ENCODE results near the gene LENG8. TPM values are rescaled to one million over a fixed set of nuclear protein-coding genes. Genes with fewer than 3 reads are reported as not detected.

Gene LENG8
- 73.9 to 144 TPM (median 124 TPM) in 5 replicates for total RNA-seq (2022; extraction: Qiagen RNA extraction)

DNA sequence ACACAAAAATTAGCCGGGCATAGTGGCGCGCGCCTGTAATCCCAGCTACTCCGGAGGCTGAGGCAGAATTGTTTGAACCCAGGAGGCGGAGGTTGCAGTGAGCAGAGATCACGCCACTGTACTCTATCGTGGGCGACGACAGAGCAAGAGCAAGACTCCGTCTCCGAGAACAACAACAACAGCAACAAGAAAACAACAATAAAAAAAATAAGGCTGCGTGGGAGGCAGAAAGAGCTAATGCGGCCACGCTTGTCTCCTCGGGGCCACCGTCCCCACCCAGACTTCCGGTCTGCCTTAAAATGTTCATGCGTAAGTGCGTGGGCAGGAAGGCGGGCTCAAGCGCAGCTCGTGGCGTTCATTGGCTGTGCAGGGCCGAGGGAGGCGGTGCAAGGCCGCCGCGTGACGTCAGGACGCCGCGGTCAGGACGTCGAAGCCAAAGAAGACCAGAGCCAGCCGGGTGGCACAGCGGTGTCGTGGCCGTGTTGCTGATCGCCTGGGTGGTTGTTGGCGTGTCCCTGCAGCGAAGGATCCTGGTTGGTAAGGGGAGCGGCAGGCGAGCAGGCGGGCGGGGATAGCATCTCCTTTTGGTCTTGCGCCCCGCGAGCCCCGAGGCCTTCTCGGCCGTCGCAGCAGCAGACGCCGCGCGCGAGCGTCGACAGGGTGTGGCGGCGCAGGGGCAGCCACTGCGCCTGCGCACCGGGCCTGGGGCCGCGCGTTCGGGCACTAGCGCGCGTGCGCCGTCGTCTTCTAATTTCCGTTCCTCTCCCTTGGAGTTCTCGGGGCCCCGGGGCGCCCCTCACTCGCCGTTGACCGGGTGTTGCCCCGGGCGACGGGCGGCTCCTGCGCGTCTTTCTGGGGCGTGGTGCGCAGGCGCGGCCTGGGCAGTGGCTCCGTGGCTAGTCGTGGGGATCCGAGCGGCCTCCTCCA is at the start of gene LENG8:
Gene LENG8, plus strand, starts transcription at position 426 of the 927 bp plus-strand sequence. CDS start 2,146 bp downstream, outside the sequence.

DNA sequence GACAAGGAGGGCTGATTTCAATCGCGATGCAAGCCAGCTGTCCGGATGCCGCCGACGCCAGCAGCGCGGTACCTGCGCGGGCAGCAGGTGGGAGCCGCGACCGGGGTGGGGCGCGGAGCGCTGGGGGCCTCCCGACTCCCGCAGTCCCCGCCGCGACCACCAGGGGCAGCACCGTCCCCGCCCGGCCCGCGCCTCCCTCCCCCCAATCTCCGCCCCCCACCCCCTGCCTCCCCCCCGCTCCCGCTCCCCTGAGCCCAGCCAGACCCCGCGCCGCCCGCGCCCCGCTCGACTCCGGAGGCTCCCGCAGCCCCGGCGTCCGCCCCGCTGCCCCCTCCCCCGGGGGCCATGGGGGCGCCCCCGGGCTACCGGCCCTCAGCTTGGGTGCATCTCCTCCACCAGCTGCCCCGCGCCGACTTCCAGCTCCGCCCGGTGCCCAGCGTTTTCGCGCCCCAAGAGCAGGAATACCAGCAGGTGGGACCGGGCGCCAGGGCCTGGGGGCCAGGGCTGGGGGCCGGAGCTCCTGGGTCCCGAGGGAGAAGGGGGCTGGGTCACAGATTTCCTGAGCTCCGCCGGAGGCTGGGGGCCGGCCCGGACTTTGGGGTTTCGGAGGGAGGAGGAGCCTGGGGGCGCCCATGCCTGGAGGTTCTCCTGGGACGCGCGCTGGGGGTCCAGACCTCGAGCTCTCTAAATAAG is 33.6 kb upstream of the LENG8 start, which contains the start of gene TTYH1:
Gene TTYH1, plus strand, starts transcription at position 257 of the 693 bp plus-strand sequence. Its CDS starts 89 bp downstream, at position 346.

GRCh38 chr19:54463531-54464043 is 14.6 kb downstream of the LENG8 start, which contains the start of gene LENG9:
LENG9 (minus strand) TSS chr19:54463778; CDS start chr19:54463526, 252 bp downstream.

GRCh38 chr19:54473071-54473891 is 24.3 kb downstream of the LENG8 start, which contains the start of gene CDC42EP5:
CDC42EP5 (minus strand) TSS chr19:54473296; CDS start chr19:54465547, 7,749 bp downstream.

DNA sequence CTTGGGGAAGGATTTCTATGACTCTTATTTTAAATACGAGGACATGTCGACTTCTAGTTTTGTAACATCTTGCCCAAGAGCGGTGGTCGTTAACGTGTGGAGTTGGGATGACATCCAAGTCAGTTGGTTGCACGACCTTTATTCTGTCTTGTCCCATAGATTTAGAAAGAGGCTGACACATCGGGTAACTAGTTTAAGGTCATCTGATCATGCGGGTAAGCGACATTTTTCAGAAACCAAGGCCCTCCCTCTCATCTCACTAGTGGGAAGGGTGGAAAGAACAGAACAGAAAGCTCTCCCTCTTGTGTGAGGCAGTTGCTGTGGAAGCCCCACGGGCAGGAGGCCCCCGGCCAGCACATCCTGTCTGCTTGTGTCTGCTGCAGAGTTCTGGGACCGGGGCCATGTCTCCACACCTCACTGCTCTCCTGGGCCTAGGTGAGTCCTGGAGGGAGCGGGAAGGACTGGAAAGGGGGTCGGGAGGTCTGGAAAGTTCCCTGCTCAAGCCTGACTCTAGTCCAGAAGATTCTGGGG is 53.6 kb downstream of the LENG8 start, which contains the start of gene LAIR2:
Gene LAIR2, plus strand, starts transcription at position 314 of the 531 bp plus-strand sequence. Its CDS starts 88 bp downstream, at position 402.

Other genes starting within 250 kb of the LENG8 start
- gene RPS9, start 248.3 kb upstream of the LENG8 start, total RNA-seq (2022; extraction: Qiagen RNA extraction), result 2,104 to 2,641 TPM (median 2,212 TPM) in 5 replicates
- 0.11 to 0.20 TPM (median 0.15 TPM) in 5 replicates for gene LILRB3, start 226.2 kb upstream of the LENG8 start, total RNA-seq (2022; extraction: Qiagen RNA extraction)
- gene LILRA6, start 206.4 kb upstream of the LENG8 start, total RNA-seq (2022; extraction: Qiagen RNA extraction), result 0.08 to 0.09 TPM in 2 of 5 replicates, not detected in the others
- not detected in 5 replicates for gene LILRB5, start 191.9 kb upstream of the LENG8 start, total RNA-seq (2022; extraction: Qiagen RNA extraction)
- 0.05 to 0.26 TPM (median 0.11 TPM) in 5 replicates for gene LILRB2, start 168.1 kb upstream of the LENG8 start, total RNA-seq (2022; extraction: Qiagen RNA extraction)
- not detected in 5 replicates for gene LILRA5, start 136.0 kb upstream of the LENG8 start, total RNA-seq (2022; extraction: Qiagen RNA extraction)
- gene LILRA4, start 110.0 kb upstream of the LENG8 start, total RNA-seq (2022; extraction: Qiagen RNA extraction), result not detected in 5 replicates
- not detected in 5 replicates for gene LAIR1, start 84.3 kb upstream of the LENG8 start, total RNA-seq (2022; extraction: Qiagen RNA extraction)
- gene TTYH1, start 33.7 kb upstream of the LENG8 start, total RNA-seq (2022; extraction: Qiagen RNA extraction), result 0.42 TPM in 1 of 5 replicates, not detected in the others
- 4.4 to 7.6 TPM (median 7.0 TPM) in 5 replicates for gene LENG9, start 14.6 kb downstream of the LENG8 start, total RNA-seq (2022; extraction: Qiagen RNA extraction)
- not detected in 5 replicates for gene CDC42EP5, start 24.1 kb downstream of the LENG8 start, total RNA-seq (2022; extraction: Qiagen RNA extraction)
- gene LAIR2, start 53.6 kb downstream of the LENG8 start, total RNA-seq (2022; extraction: Qiagen RNA extraction), result not detected in 5 replicates
- gene LILRA2, start 124.6 kb downstream of the LENG8 start, total RNA-seq (2022; extraction: Qiagen RNA extraction), result not detected in 5 replicates
- gene LILRA1, start 144.4 kb downstream of the LENG8 start, total RNA-seq (2022; extraction: Qiagen RNA extraction), result not detected in 5 replicates
- gene LILRB1, start 181.3 kb downstream of the LENG8 start, total RNA-seq (2022; extraction: Qiagen RNA extraction), result 0.24 TPM in 1 of 5 replicates, not detected in the others
- gene LILRB4, start 213.8 kb downstream of the LENG8 start, total RNA-seq (2022; extraction: Qiagen RNA extraction), result not detected in 5 replicates